Suprapubic skin (tissue), 4 donors: ENCODE results near the gene NDE1. TPM values are rescaled to one million over a fixed set of nuclear protein-coding genes. Genes with fewer than 3 reads are reported as not detected.

Experiments used
- DNase-seq, 2 donors: peaks; one replicate each; pipeline ENCODE4 v3.0.0-alpha.2; 2019; ENCODE audit warnings: low spot score in 2 of 2
- H3K27ac ChIP-seq: fragments of 200-600 bp; sonication (generic); one replicate; pipeline ENCODE4 v1.5.1; 2019
- H3K27me3 ChIP-seq: fragments of 200-600 bp; sonication (generic); one replicate; pipeline ENCODE4 v1.5.1; 2019
- H3K36me3 ChIP-seq: fragments of 200-600 bp; sonication (generic); one replicate; pipeline ENCODE4 v1.5.1; 2019
- H3K4me1 ChIP-seq: fragments of 200-600 bp; sonication (generic); one replicate; pipeline ENCODE4 v1.5.1; 2019
- H3K4me3 ChIP-seq: fragments of 200-600 bp; sonication (generic); one replicate; pipeline ENCODE4 v1.5.1; 2019; ENCODE audit warnings: mild to moderate bottlenecking
- H3K9me3 ChIP-seq: fragments of 200-600 bp; sonication (generic); one replicate; pipeline ENCODE4 v1.5.1; 2019
- CTCF ChIP-seq, 2 donors: fragments of 200-600 bp in 1 of 2; fragments of 450-650 bp in 1 of 2; sonication (generic) in 1 of 2; IDR thresholded peaks; one replicate each; pipeline ENCODE4 v1.5.1; 2016 to 2019; ENCODE audit warnings: antibody characterized with exemption in 2 of 2, mild to moderate bottlenecking in 1 of 2, moderate library complexity in 1 of 2
- EP300 ChIP-seq: sonication (generic); formaldehyde crosslinking; IDR thresholded peaks from one replicate; pipeline ENCODE4 v1.6.1; 2017; ENCODE audit warnings: antibody characterized with exemption
- POLR2A ChIP-seq, 2 donors: fragments of 450-650 bp; IDR thresholded peaks; one replicate each; pipeline ENCODE4 v1.6.1; 2017; ENCODE audit warnings: antibody characterized with exemption in 2 of 2, mild to moderate bottlenecking in 2 of 2, moderate library complexity in 2 of 2
- POLR2AphosphoS5 ChIP-seq, 3 donors: sonication (generic); formaldehyde crosslinking; IDR thresholded peaks; one replicate each; pipeline ENCODE4 v1.6.1; 2017; ENCODE audit warnings: antibody characterized with exemption in 3 of 3
- WGBS: methylation state at CpG from one replicate; pipeline ENCODE4 v1.1.5; 2018; 5-methylcytosine and 5-hydroxymethylcytosine counted together
- total RNA-seq, 4 donors: library from RNA; depleted of rRNA; stranded (reverse); fragments of >200 nt; gene quantifications; one replicate each; pipeline ENCODE4 v1.1.0, GENCODE V29; 2016

NDE1 gene
- total RNA-seq, 4 donors from 2014 or later, result 85.2 to 145 (median 120) TPM

DNA sequence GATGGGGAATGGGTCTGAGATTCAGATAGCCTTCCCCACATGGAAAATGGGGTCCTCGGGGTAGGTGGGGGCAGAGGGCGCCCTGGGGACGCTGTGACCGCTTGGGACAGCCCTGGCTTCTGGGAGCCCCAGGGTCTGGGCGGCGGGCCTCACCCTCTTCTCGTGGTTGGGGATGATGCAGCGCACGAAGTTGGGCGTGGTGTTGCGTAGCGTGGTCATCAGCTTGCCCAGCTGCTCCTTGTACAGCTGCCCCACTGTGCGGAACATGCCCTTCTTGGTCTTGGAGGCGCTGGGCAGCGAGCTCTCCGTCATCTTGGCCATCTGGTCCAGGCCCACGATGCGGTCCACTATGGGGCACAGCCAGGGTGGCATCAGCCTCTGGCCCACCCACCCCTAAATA lies 99.9 kb downstream of the NDE1 start:
- WGBS, result 84% methylated on average over 17 of the region's 18 CpGs
- H3K27me3 ChIP-seq, result no peaks in the 10 kb centered on the region
- no peaks in the 10 kb centered on the region for H3K9me3 ChIP-seq
- H3K27ac ChIP-seq, result no peak overlapping the region
- TF ChIP-seq POLR2A (IDR thresholded peaks at IDR 0.05) (no peak), EP300 (no peak), CTCF (IDR thresholded peaks at IDR 0.05) (no peak), POLR2AphosphoS5 (IDR thresholded peaks at IDR 0.05) (no peak)
- H3K4me3 ChIP-seq, result no peak overlapping the region
- peaks cover 9% of the 10 kb centered on the region for H3K36me3 ChIP-seq
- DNase-seq, result no peak
- no peaks in the 10 kb centered on the region for H3K4me1 ChIP-seq

DNA sequence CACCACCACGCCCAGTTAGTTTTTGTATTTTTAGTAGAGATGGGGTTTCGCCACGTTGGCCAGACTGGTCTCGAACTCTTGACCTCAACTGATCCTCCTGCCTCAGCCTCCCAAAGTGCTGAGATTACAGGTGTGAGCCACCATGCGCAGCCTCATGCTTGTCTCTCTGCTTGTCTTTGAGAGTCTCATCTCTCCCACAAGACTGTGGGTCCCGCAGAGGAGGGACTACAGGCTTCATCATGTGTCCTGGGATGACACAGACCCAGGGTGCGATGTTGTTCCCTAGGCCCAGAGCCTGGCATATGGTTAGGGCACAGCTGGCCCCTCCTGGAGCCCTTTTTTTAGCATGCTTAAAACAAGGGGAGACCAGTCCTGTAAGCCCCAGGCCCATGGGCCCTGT lies 101.9 kb downstream of the NDE1 start:
- no peak overlapping the region for H3K27ac ChIP-seq
- peaks cover 9% of the 10 kb centered on the region for H3K36me3 ChIP-seq
- H3K9me3 ChIP-seq, result no peaks in the 10 kb centered on the region
- no peak for DNase-seq
- 88% methylated on average over 7 of the region's 7 CpGs for WGBS
- H3K27me3 ChIP-seq, result no peaks in the 10 kb centered on the region
- no peak overlapping the region for H3K4me3 ChIP-seq
- TF ChIP-seq POLR2AphosphoS5 (IDR thresholded peaks at IDR 0.05) (no peak), CTCF (IDR thresholded peaks at IDR 0.05) (no peak), EP300 (no peak), POLR2A (IDR thresholded peaks at IDR 0.05) (no peak)
- no peaks in the 10 kb centered on the region for H3K4me1 ChIP-seq

GRCh38 chr16:15752717-15753488 lies 102.9 kb downstream of the NDE1 start:
- Histone ChIP-seq H3K4me3 (no peak overlapping the region), H3K36me3 (peaks cover 7% of the 10 kb centered on the region), H3K27ac (no peak overlapping the region), H3K4me1 (no peaks in the 10 kb centered on the region), H3K9me3 (no peaks in the 10 kb centered on the region), H3K27me3 (peaks cover 5% of the 10 kb centered on the region)
- 64% methylated on average over 5 of the region's 12 CpGs for WGBS
- TF ChIP-seq POLR2A (IDR thresholded peaks at IDR 0.05), result no peak
- no peak for TF ChIP-seq CTCF (IDR thresholded peaks at IDR 0.05)
- no peak for TF ChIP-seq EP300
- TF ChIP-seq POLR2AphosphoS5 (IDR thresholded peaks at IDR 0.05), result no peak
- no peak for DNase-seq

GRCh38 chr16:15754821-15755534 lies 104.9 kb downstream of the NDE1 start:
- TF ChIP-seq EP300, result no peak
- TF ChIP-seq CTCF (IDR thresholded peaks at IDR 0.05), result no peak
- no peak for TF ChIP-seq POLR2A (IDR thresholded peaks at IDR 0.05)
- no peak for TF ChIP-seq POLR2AphosphoS5 (IDR thresholded peaks at IDR 0.05)
- H3K4me1 ChIP-seq, result no peaks in the 10 kb centered on the region
- 87% methylated on average over 8 of the region's 8 CpGs for WGBS
- no peaks in the 10 kb centered on the region for H3K9me3 ChIP-seq
- no peak for DNase-seq
- H3K27me3 ChIP-seq, result peaks cover 5% of the 10 kb centered on the region
- no peaks in the 10 kb centered on the region for H3K36me3 ChIP-seq
- no peak overlapping the region for H3K4me3 ChIP-seq
- no peak overlapping the region for H3K27ac ChIP-seq

DNA sequence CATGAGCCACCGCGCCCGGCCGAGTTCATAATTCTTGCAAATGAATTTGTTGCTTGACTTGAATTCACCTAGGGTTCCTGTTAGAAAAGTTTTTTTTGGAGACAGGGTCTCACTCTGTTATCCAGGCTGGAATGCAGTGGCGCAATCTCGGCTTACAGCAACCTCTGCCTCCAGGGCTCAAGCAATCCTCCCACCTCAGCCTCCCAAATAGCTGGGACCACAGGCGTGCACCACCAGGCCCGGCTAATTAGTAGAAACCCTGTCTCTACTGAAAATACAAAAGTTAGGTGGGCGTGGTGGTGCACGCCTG lies 107.0 kb downstream of the NDE1 start:
- DNase-seq, result no peak
- H3K27ac ChIP-seq, result no peak overlapping the region
- peaks cover 5% of the 10 kb centered on the region for H3K27me3 ChIP-seq
- H3K36me3 ChIP-seq, result no peaks in the 10 kb centered on the region
- H3K4me3 ChIP-seq, result no peak overlapping the region
- TF ChIP-seq EP300, result no peak
- TF ChIP-seq POLR2AphosphoS5 (IDR thresholded peaks at IDR 0.05), result no peak
- no peaks in the 10 kb centered on the region for H3K9me3 ChIP-seq
- WGBS, result 92% methylated on average over 6 of the region's 10 CpGs
- no peaks in the 10 kb centered on the region for H3K4me1 ChIP-seq
